Measurements from ENCODE around the gene CCNY.

CCNY gene

GRCh38 chr10:35579116-35579515, 242.8 kb downstream of the CCNY start:
- TF ChIP-seq REST (IDR thresholded peaks at IDR 0.05; ENCODE audit: low read depth): no peak
- TF ChIP-seq YY1 (IDR thresholded peaks at IDR 0.05; ENCODE audit: low read depth): no peak
- TF ChIP-seq ZBTB7A (IDR thresholded peaks at IDR 0.05; ENCODE audit: low read depth): no peak
- TF ChIP-seq RAD21 (IDR thresholded peaks at IDR 0.05; ENCODE audit: low read depth): no peak
- TF ChIP-seq EGR1 (IDR thresholded peaks at IDR 0.05): no peak
- TF ChIP-seq TCF12 (IDR thresholded peaks at IDR 0.05; ENCODE audit: low read depth): no peak
- TF ChIP-seq FOXM1 (IDR thresholded peaks at IDR 0.05; ENCODE audit: borderline replicate concordance, low read depth): no peak
- no peak for TF ChIP-seq EP300 (IDR thresholded peaks at IDR 0.05; ENCODE audit: borderline replicate concordance)

DNA sequence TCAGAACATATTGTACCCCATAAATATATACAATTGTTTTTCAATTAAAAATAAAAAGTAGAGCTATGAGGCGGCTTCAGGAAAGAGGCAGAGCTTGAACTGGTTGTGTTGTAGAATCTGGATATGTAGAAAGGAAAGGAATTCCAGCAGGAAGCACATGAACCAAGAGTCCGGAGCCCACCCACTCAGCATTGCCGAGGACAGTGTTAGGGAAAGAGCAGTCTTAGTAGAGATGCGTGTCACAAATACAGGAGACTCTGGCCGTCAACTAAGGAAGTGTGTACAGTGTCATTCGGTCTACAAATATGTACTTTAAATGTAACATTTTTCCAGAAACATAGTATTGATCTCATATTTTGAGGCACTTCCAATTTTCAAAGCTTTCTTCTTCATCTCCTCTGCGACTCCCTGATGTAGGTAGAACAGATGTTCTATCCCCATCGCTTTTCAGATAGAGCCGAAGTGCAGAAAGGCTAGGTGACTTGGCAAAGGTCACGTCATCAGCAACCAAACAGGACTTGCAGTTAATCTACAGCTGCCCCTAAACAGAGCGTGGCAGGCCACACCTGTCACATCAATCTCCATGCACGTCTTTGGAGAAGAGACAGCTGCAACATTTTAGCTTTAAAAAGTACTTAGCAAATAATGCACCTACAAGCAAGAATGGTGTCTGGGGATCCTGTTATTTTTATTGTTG, 243.6 kb downstream of the CCNY start:
- TF ChIP-seq EGR1 (IDR thresholded peaks at IDR 0.05) (no peak), RAD21 (IDR thresholded peaks at IDR 0.05; ENCODE audit: low read depth) (no peak), YY1 (IDR thresholded peaks at IDR 0.05; ENCODE audit: low read depth) (no peak), NFIC (IDR thresholded peaks at IDR 0.05) (no peak), FOXM1 (IDR thresholded peaks at IDR 0.05; ENCODE audit: borderline replicate concordance, low read depth) (no peak), REST (IDR thresholded peaks at IDR 0.05; ENCODE audit: low read depth) (no peak), ZBTB7A (IDR thresholded peaks at IDR 0.05; ENCODE audit: low read depth) (no peak), TCF12 (IDR thresholded peaks at IDR 0.05; ENCODE audit: low read depth) (no peak), TAF1 (IDR thresholded peaks at IDR 0.05; ENCODE audit: low read depth) (no peak)
- TF ChIP-seq, protein P1, sequence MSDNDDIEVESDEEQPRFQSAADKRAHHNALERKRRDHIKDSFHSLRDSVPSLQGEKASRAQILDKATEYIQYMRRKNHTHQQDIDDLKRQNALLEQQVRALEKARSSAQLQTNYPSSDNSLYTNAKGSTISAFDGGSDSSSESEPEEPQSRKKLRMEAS (IDR thresholded peaks at IDR 0.05): no peak

DNA sequence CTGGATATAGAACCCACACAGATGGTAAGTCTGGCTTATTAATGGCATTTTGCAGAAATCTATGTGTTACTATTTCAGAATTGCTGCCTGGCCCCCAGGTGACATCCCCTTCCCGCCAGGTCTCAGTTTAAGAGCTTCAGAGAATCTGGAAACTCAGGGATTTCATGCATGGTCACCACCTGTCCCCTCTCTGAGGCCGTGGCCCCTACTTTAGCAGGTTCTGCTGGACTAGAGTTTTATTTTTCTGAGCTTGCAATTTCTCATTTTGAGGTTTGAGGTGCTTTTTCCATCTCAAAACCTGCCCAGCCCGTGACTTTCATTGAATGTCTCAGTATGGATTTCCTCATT, 244.1 kb downstream of the CCNY start:
- TF ChIP-seq ZBTB7A (IDR thresholded peaks at IDR 0.05; ENCODE audit: low read depth): no peak
- TF ChIP-seq CEBPB (IDR thresholded peaks at IDR 0.05): no peak
- TF ChIP-seq YY1 (IDR thresholded peaks at IDR 0.05; ENCODE audit: low read depth): no peak
- no peak for TF ChIP-seq FOXM1 (IDR thresholded peaks at IDR 0.05; ENCODE audit: borderline replicate concordance, low read depth)
- TF ChIP-seq RAD21 (IDR thresholded peaks at IDR 0.05; ENCODE audit: low read depth): no peak
- TF ChIP-seq EGR1 (IDR thresholded peaks at IDR 0.05): no peak
- TF ChIP-seq NFIC (IDR thresholded peaks at IDR 0.05): no peak
- TF ChIP-seq EP300 (IDR thresholded peaks at IDR 0.05; ENCODE audit: borderline replicate concordance): no peak
- no peak for TF ChIP-seq TAF1 (IDR thresholded peaks at IDR 0.05; ENCODE audit: low read depth)
- no peak for TF ChIP-seq TEAD4 (IDR thresholded peaks at IDR 0.05)

- no peak for TF ChIP-seq CREB1 (IDR thresholded peaks at IDR 0.05; ENCODE audit: low read depth)
- no peak for TF ChIP-seq ZBTB7A (IDR thresholded peaks at IDR 0.05; ENCODE audit: low read depth)
- no peak for TF ChIP-seq EP300 (IDR thresholded peaks at IDR 0.05; ENCODE audit: borderline replicate concordance)
- no peak for TF ChIP-seq EGR1 (IDR thresholded peaks at IDR 0.05)
- no peak for TF ChIP-seq CEBPB (IDR thresholded peaks at IDR 0.05)
- TF ChIP-seq TCF12 (IDR thresholded peaks at IDR 0.05; ENCODE audit: low read depth): no peak
- no peak for TF ChIP-seq TEAD4 (IDR thresholded peaks at IDR 0.05)
- no peak for TF ChIP-seq REST (IDR thresholded peaks at IDR 0.05; ENCODE audit: low read depth)
- no peak for TF ChIP-seq RAD21 (IDR thresholded peaks at IDR 0.05; ENCODE audit: low read depth)
- TF ChIP-seq, protein P1 (IDR thresholded peaks at IDR 0.05): no peak
- TF ChIP-seq NFIC (IDR thresholded peaks at IDR 0.05): no peak
- TF ChIP-seq FOXM1 (IDR thresholded peaks at IDR 0.05; ENCODE audit: borderline replicate concordance, low read depth): no peak
- TF ChIP-seq, protein P2, sequence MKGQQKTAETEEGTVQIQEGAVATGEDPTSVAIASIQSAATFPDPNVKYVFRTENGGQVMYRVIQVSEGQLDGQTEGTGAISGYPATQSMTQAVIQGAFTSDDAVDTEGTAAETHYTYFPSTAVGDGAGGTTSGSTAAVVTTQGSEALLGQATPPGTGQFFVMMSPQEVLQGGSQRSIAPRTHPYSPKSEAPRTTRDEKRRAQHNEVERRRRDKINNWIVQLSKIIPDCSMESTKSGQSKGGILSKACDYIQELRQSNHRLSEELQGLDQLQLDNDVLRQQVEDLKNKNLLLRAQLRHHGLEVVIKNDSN (IDR thresholded peaks at IDR 0.05): no peak
- no peak for TF ChIP-seq YY1 (IDR thresholded peaks at IDR 0.05; ENCODE audit: low read depth)
- TF ChIP-seq TAF1 (IDR thresholded peaks at IDR 0.05; ENCODE audit: low read depth): no peak
Measured at GRCh38 chr10:35581655-35582054, 245.3 kb downstream of the CCNY start.

- TF ChIP-seq CREB1 (IDR thresholded peaks at IDR 0.05; ENCODE audit: low read depth) (no peak), TCF12 (IDR thresholded peaks at IDR 0.05; ENCODE audit: low read depth) (no peak), EGR1 (IDR thresholded peaks at IDR 0.05) (no peak), TAF1 (IDR thresholded peaks at IDR 0.05; ENCODE audit: low read depth) (no peak), FOXM1 (IDR thresholded peaks at IDR 0.05; ENCODE audit: borderline replicate concordance, low read depth) (no peak), EP300 (IDR thresholded peaks at IDR 0.05; ENCODE audit: borderline replicate concordance) (no peak), NFIC (IDR thresholded peaks at IDR 0.05) (no peak), RAD21 (IDR thresholded peaks at IDR 0.05; ENCODE audit: low read depth) (no peak), CEBPB (IDR thresholded peaks at IDR 0.05) (no peak), REST (IDR thresholded peaks at IDR 0.05; ENCODE audit: low read depth) (no peak), TEAD4 (IDR thresholded peaks at IDR 0.05) (no peak), ZBTB7A (IDR thresholded peaks at IDR 0.05; ENCODE audit: low read depth) (no peak)
- TF ChIP-seq, protein P1 (IDR thresholded peaks at IDR 0.05): no peak
- TF ChIP-seq, protein P2 (IDR thresholded peaks at IDR 0.05): no peak
Measured at GRCh38 chr10:35584946-35585345, 248.6 kb downstream of the CCNY start.

All from Ishikawa (cell line).